Coronary artery (tissue), 2 donors: ENCODE data around the gene PLEKHA7.

ENCODE experiments used
- DNase-seq: peaks from one replicate; pipeline ENCODE4 v3.0.0-alpha.2; 2017; ENCODE audit warnings: low spot score
- H3K27ac ChIP-seq, 2 donors: fragments of 200-600 bp; sonication (generic); one replicate each; pipeline ENCODE4 v1.5.1; 2016 to 2019
- H3K4me3 ChIP-seq: fragments of 200-600 bp; sonication (generic); 2 replicates; pipeline ENCODE4 v1.5.1; 2016; ENCODE audit warnings: mild to moderate bottlenecking, moderate library complexity
- CTCF ChIP-seq: fragments of 200-600 bp; sonication (generic); IDR thresholded peaks from one replicate; pipeline ENCODE4 v1.5.1; 2019; ENCODE audit warnings: antibody characterized with exemption

Gene PLEKHA7

DNA sequence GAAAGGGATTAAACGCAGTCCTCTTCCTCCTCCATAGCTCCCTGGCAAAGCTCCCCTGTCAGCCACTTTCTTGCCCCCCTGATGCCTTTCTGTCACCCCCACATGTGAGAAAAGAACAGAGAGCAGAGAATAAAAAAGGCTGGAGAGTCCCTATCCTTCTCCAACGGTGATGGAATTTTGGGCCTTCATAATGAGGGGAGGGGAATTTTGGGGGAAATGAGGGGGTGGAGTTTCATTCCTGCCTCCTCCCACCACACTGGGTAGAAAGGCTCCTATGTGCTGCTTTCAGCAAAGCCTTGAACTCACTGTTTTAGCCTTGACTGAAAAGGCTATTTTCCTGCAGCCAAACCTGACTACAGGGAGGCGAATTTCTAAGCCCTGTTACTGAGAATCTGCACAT lies 216.4 kb downstream of the PLEKHA7 start:
- no peak overlapping the region for H3K4me3 ChIP-seq
- TF ChIP-seq CTCF = no peak
- no peak overlapping the region for H3K27ac ChIP-seq
- no peak for DNase-seq

GRCh38 chr11:16796311-16796710 lies 217.9 kb downstream of the PLEKHA7 start:
- TF ChIP-seq CTCF = no peak
- no peak for DNase-seq
- Histone ChIP-seq H3K27ac (no peak overlapping the region), H3K4me3 (no peak overlapping the region)

GRCh38 chr11:16795146-16795545 lies 219.1 kb downstream of the PLEKHA7 start:
- Histone ChIP-seq H3K4me3 (no peak overlapping the region), H3K27ac (peak overlapping the region in 1 of 2 donors; percentile 6)
- no peak for TF ChIP-seq CTCF
- DNase-seq = no peak

DNA sequence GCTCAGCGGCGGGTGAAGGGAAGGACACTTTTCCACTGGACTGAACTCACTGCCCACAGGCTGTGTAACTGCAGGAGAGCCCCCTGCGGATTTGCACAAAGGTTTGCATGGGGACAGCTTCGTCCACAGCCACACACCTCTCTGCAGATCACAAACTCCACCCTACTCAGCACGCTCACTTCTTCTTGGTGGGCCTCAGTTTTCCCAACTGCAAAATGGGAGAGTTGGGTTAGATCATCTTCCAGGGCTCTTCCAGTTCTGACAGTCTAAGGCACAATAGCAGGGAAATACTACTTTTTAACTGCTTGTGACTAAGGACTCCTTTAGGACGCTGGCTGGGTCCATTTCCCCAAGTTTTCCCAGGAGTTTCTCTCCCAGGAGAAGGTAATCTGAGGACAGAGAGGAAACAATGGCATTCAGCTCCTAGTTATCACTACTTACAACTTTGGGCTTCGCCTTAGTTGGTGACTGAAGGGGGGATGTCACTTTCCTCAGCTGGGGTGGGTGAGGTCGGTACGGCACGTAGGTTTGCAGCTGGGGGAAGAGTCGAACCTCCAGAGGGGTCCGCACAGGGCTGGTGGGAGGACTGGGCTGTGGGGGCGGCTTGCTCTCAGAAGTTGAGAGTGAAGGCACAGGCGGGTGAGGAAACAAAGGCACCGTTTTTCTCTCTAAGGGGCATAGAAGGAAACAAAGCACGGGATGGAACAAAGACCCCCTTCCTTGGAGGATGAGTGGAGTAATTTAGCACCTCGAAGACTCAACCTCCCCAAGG lies 220.0 kb downstream of the PLEKHA7 start:
- no peak for TF ChIP-seq CTCF
- DNase-seq = no peak
- H3K27ac ChIP-seq = peak overlapping the region in 1 of 2 donors; percentile 82
- H3K4me3 ChIP-seq = no peak overlapping the region

GRCh38 chr11:16793511-16793910 lies 220.7 kb downstream of the PLEKHA7 start:
- DNase-seq = no peak
- TF ChIP-seq CTCF = no peak
- Histone ChIP-seq H3K27ac (peak overlapping the region; percentile 64 to 82), H3K4me3 (no peak overlapping the region)

DNA sequence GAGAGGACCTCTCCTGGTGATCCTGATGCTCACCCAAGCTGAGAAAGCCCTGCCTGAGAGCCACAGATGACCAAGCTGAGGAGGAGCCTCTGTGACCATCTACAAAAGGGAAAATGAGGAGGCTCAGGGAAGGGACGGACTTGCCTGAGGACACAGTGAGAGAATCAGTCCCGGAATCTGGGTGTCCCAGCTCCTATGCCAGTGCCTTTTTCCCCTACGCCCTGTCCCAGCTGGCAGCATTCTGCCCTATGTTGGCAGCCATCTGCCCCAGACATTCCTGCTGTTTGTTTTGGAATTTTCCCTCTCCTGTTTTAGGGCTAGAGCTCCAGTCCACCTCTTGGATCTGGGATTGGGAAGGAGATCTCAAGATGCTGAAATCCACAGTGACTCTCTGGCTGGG lies 221.2 kb downstream of the PLEKHA7 start:
- DNase-seq = no peak
- peak overlapping the region; percentile 64 to 82 for H3K27ac ChIP-seq
- no peak for TF ChIP-seq CTCF
- H3K4me3 ChIP-seq = no peak overlapping the region

DNA sequence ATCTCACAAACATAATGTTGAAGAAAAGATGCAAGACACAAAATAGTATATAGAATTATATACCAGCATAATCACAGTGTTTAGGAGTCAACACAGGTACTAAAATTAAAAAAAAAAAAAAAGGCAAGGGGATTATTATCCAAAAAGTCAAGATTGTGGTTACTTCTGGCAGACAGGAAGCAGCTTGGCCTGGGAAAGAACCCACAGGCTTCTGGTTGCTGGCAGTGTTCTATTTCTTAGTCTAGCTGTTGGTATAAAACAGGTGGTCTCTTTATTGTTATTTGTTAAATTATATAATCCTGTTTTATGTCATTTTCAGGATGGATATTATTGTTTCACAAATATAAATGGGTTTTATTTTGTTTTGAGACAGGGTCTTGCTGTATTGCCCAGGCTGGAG lies 221.8 kb downstream of the PLEKHA7 start:
- DNase-seq = no peak
- Histone ChIP-seq H3K27ac (peak overlapping the region; percentile 64 to 82), H3K4me3 (no peak overlapping the region)
- TF ChIP-seq CTCF = no peak
